SK-N-SH (cell line): ENCODE data around the gene LRP1. TPM values are rescaled to one million over a fixed set of nuclear protein-coding genes. Genes with fewer than 3 reads are reported as not detected.

Experiments used
- CTCF ChIA-PET: fragments of 300-600, 350-600 bp; formaldehyde crosslinking; extraction: SDS; loops from one replicate; lab custom pipeline; 2021; lab: Yijun Ruan, JAX
- POLR2A ChIA-PET: fragments of 350-600 bp; sonication (Branson Sonifier 250); formaldehyde crosslinking; extraction: SDS; loops from one replicate; lab custom pipeline; 2020; ENCODE audit warnings: antibody characterized with exemption, inconsistent platforms; lab: Yijun Ruan, JAX
- DNase-seq: peaks from one replicate; pipeline ENCODE4 v3.0.0; 2012
- H2AFZ ChIP-seq: fragments of 200-600 bp; sonication (generic); 2 replicates; pipeline ENCODE4 v1.8.1; 2016; ENCODE audit warnings: antibody characterized with exemption, mild to moderate bottlenecking, low read depth
- H3F3A ChIP-seq: fragments of 200-600 bp; sonication (generic); replicated peaks from 2 replicates; pipeline ENCODE3; 2016; ENCODE audit warnings: antibody characterized with exemption, mild to moderate bottlenecking; ENCODE audit not compliant: insufficient read depth
- H3K27ac ChIP-seq, 2 experiments: fragments of 200-500 bp in 1 of 2; fragments of 200-600 bp in 1 of 2; sonication (Bioruptor generic) in 1 of 2; sonication (generic), shearing (Covaris generic) in 1 of 2; 2 replicates each; pipeline versions ENCODE4 v1.5.1 to v1.6.1; 2014 to 2016; ENCODE audit warnings: low read depth in 2 of 2, inconsistent platforms in 1 of 2, low read length in 1 of 2, mild to moderate bottlenecking in 1 of 2, mixed read lengths in 1 of 2
- H3K27me3 ChIP-seq: fragments of 200-600 bp; sonication (generic), shearing (Covaris generic); 2 replicates; pipeline ENCODE4 v1.6.1; 2016; ENCODE audit warnings: mixed run types; ENCODE audit not compliant: insufficient read depth
- H3K36me3 ChIP-seq, 2 experiments: fragments of 200-500 bp in 1 of 2; fragments of 200-600 bp in 1 of 2; sonication (Bioruptor generic) in 1 of 2; sonication (generic) in 1 of 2; replicated peaks in 1 of 2; 2 replicates each; pipeline versions ENCODE3 to v1.5.1; 2014 to 2016; ENCODE audit warnings: low read length in 1 of 2, mild to moderate bottlenecking in 1 of 2; ENCODE audit not compliant: insufficient read depth in 2 of 2, control insufficient read depth in 1 of 2
- H3K4me1 ChIP-seq, 2 experiments: fragments of 200-500 bp in 1 of 2; fragments of 200-600 bp in 1 of 2; sonication (Bioruptor generic) in 1 of 2; sonication (generic), shearing (Covaris generic) in 1 of 2; 2 replicates each; pipeline versions ENCODE4 v1.5.1 to v1.6.1; 2014 to 2016; ENCODE audit warnings: low read depth in 1 of 2, low read length in 1 of 2, mixed run types in 1 of 2; ENCODE audit not compliant: insufficient read depth in 2 of 2, control insufficient read depth in 1 of 2
- H3K4me2 ChIP-seq: fragments of 200-600 bp; sonication (generic), shearing (Covaris generic); 2 replicates; pipeline ENCODE4 v1.6.1; 2017; ENCODE audit warnings: mixed run types
- H3K4me3 ChIP-seq, 2 experiments: fragments of 200-500 bp in 1 of 2; fragments of 200-600 bp in 1 of 2; sonication (Bioruptor generic) in 1 of 2; sonication (generic), shearing (Covaris generic) in 1 of 2; 2 replicates each; pipeline versions ENCODE4 v1.5.1 to v1.8.1; 2014 to 2016; ENCODE audit warnings: low read depth in 2 of 2, inconsistent platforms in 1 of 2, low read length in 1 of 2, mild to moderate bottlenecking in 1 of 2, mixed read lengths in 1 of 2, moderate library complexity in 1 of 2
- H3K79me2 ChIP-seq: fragments of 200-600 bp; sonication (generic); 2 replicates; pipeline ENCODE4 v1.8.1; 2017; ENCODE audit warnings: mild to moderate bottlenecking; ENCODE audit not compliant: insufficient read depth
- H3K9ac ChIP-seq: fragments of 200-600 bp; sonication (generic); 2 replicates; pipeline ENCODE4 v1.6.1; 2017; ENCODE audit warnings: mixed run types
- H3K9me2 ChIP-seq: fragments of 200-600 bp; sonication (generic); 2 replicates; pipeline ENCODE4 v1.6.1; 2017; ENCODE audit warnings: mixed run types
- H3K9me3 ChIP-seq: fragments of 200-600 bp; sonication (generic); 2 replicates; pipeline ENCODE4 v1.6.1; 2017; ENCODE audit warnings: mixed run types, mild to moderate bottlenecking, moderate library complexity
- H4K20me1 ChIP-seq: fragments of 200-600 bp; sonication (generic); 2 replicates; pipeline ENCODE4 v1.6.1; 2017; ENCODE audit warnings: mild to moderate bottlenecking, mixed run types; ENCODE audit not compliant: insufficient read depth
- CTCF ChIP-seq: fragments of 200-600 bp; sonication (generic); IDR thresholded peaks from 2 replicates; pipeline ENCODE4 v1.6.1; 2017; ENCODE audit warnings: antibody characterized with exemption, mild to moderate bottlenecking, moderate library complexity
- ELF1 ChIP-seq: IDR thresholded peaks from 2 replicates; pipeline ENCODE4 v1.4.0; 2012
- FOSL2 ChIP-seq: IDR thresholded peaks from 2 replicates; pipeline ENCODE4 v1.4.0; 2012; ENCODE audit warnings: low read depth, mild to moderate bottlenecking, moderate library complexity, borderline replicate concordance
- FOXJ3 ChIP-seq: sonication (generic); formaldehyde crosslinking; IDR thresholded peaks from 2 replicates; pipeline ENCODE4 v1.5.1; 2020; ENCODE audit warnings: mild to moderate bottlenecking, missing genetic modification reagents
- GABPA ChIP-seq: IDR thresholded peaks from 2 replicates; pipeline ENCODE4 v1.4.0; 2012; ENCODE audit warnings: low read depth, mild to moderate bottlenecking
- MEF2A ChIP-seq: IDR thresholded peaks from 2 replicates; pipeline ENCODE4 v1.4.0; 2012; ENCODE audit warnings: low read depth, borderline replicate concordance
- POLR2AphosphoS5 ChIP-seq: IDR thresholded peaks from 2 replicates; pipeline ENCODE4 v1.6.1; 2012; ENCODE audit warnings: low read depth, low read length
- RAD21 ChIP-seq: IDR thresholded peaks from 2 replicates; pipeline ENCODE4 v1.6.1; 2012; ENCODE audit warnings: mild to moderate bottlenecking, low read length
- RFX5 ChIP-seq: IDR thresholded peaks from 2 replicates; pipeline ENCODE4 v1.6.1; 2012; ENCODE audit warnings: mild to moderate bottlenecking, improper control_type of control experiment, low read length
- RXRA ChIP-seq: IDR thresholded peaks from 2 replicates; pipeline ENCODE4 v1.4.0; 2012; ENCODE audit warnings: low read depth, mild to moderate bottlenecking, borderline replicate concordance
- SIN3A ChIP-seq: IDR thresholded peaks from 2 replicates; pipeline ENCODE4 v1.6.1; 2012; ENCODE audit warnings: low read depth, mild to moderate bottlenecking, low read length, moderate library complexity, borderline replicate concordance
- SMC3 ChIP-seq: IDR thresholded peaks from 2 replicates; pipeline ENCODE4 v1.6.1; 2012; ENCODE audit warnings: low read depth, low read length, improper control_type of control experiment
- TEAD4 ChIP-seq: IDR thresholded peaks from 2 replicates; pipeline ENCODE4 v1.4.0; 2012; ENCODE audit warnings: mild to moderate bottlenecking, borderline replicate concordance; ENCODE audit not compliant: insufficient read depth
- USF1 ChIP-seq: IDR thresholded peaks from 2 replicates; pipeline ENCODE4 v1.4.0; 2012; ENCODE audit warnings: low read depth, borderline replicate concordance
- WGBS: methylation state at CpG from one replicate; pipeline ENCODE4 v1.1.6; 2017; ENCODE audit warnings: low lambda C conversion rate; 5-methylcytosine and 5-hydroxymethylcytosine counted together
- polyA plus RNA-seq, 3 experiments: library from polyadenylated mRNA; depleted of rRNA; stranded (reverse); fragments of >200 nt; gene quantifications; 2 replicates each; pipeline ENCODE4 v1.2.3, GENCODE V29; 2012
- TF ChIP-seq, protein P1 (sequence below): fragments of 150-350 bp; IDR thresholded peaks from 2 replicates; pipeline ENCODE4 v1.6.1; 2016; ENCODE audit warnings: mild to moderate bottlenecking, low read depth, low read length
- TF ChIP-seq, protein P2 (sequence below): fragments of 150-350 bp; IDR thresholded peaks from 2 replicates; pipeline ENCODE4 v1.6.1; 2017; ENCODE audit warnings: antibody characterized with exemption, low read length, low read depth, borderline replicate concordance

Gene LRP1
- polyA plus RNA-seq, 1 of the 3 experiments (the other 2 are of a cell fraction) = 55.0 TPM

GRCh38 chr12:57196956-57197355, 68.7 kb downstream of the LRP1 start:
- ChIA-PET CTCF (interaction anchor here (0.9 to 6.9 kb wide), 5 partner anchors 14 to 44 kb away, joined by 3 to 48 read pairs (median 5); no protein-coding TSS in a partner anchor), POLR2A (no interaction called here)
- Histone ChIP-seq H3K4me1 (no peaks in the 10 kb centered on the region), H3K4me3 (no peak overlapping the region), H3K9me2 (no peaks in the 10 kb centered on the region), H3K9ac (no peak overlapping the region), H3K79me2 (no peaks in the 10 kb centered on the region), H3K9me3 (no peaks in the 10 kb centered on the region), H3K27ac (no peak overlapping the region), H3K36me3 (peaks cover 0 to 86% of the 10 kb centered on the region in 2 experiments), H4K20me1 (no peaks in the 10 kb centered on the region), H2AFZ (no peak overlapping the region), H3F3A (no peaks in the 10 kb centered on the region), H3K4me2 (no peak overlapping the region), H3K27me3 (no peaks in the 10 kb centered on the region)
- DNase-seq = no peak
- TF ChIP-seq TEAD4 (no peak), CTCF (no peak), FOXJ3 (CRISPR knock-in tag) (no peak), USF1 (no peak), ELF1 (no peak), RXRA (no peak), POLR2AphosphoS5 (no peak), SIN3A (no peak), RAD21 (no peak), SMC3 (no peak), RFX5 (no peak), GABPA (no peak), FOSL2 (no peak), MEF2A (no peak)
- TF ChIP-seq, protein P1, sequence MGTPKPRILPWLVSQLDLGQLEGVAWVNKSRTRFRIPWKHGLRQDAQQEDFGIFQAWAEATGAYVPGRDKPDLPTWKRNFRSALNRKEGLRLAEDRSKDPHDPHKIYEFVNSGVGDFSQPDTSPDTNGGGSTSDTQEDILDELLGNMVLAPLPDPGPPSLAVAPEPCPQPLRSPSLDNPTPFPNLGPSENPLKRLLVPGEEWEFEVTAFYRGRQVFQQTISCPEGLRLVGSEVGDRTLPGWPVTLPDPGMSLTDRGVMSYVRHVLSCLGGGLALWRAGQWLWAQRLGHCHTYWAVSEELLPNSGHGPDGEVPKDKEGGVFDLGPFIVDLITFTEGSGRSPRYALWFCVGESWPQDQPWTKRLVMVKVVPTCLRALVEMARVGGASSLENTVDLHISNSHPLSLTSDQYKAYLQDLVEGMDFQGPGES = no peak
- TF ChIP-seq, protein P2, sequence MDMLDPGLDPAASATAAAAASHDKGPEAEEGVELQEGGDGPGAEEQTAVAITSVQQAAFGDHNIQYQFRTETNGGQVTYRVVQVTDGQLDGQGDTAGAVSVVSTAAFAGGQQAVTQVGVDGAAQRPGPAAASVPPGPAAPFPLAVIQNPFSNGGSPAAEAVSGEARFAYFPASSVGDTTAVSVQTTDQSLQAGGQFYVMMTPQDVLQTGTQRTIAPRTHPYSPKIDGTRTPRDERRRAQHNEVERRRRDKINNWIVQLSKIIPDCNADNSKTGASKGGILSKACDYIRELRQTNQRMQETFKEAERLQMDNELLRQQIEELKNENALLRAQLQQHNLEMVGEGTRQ = no peak
- WGBS = 91% methylated on average over 21 of the region's 22 CpGs
